GM19395 (cell line): ENCODE data around the gene SLIT3.

ENCODE experiments used
- ATAC-seq: cut with Tn5 transposase; IDR thresholded peaks from one replicate; pipeline ENCODE4 v1.9.1; 2021; ENCODE audit warnings: mild to moderate bottlenecking, moderate library complexity; ENCODE audit not compliant: unreplicated experiment

SLIT3 gene

GRCh38 chr5:168693297-168693696 lies 607.6 kb downstream of the SLIT3 start:
- no peak for ATAC-seq

GRCh38 chr5:168691891-168692290 lies 609.0 kb downstream of the SLIT3 start:
- ATAC-seq = no peak

GRCh38 chr5:168689260-168689659 lies 611.7 kb downstream of the SLIT3 start:
- no peak for ATAC-seq

GRCh38 chr5:168686837-168687236 lies 614.1 kb downstream of the SLIT3 start:
- no peak for ATAC-seq

- ATAC-seq = no peak
Measured at GRCh38 chr5:168685566-168685965, 615.4 kb downstream of the SLIT3 start.

- no peak for ATAC-seq
Measured at GRCh38 chr5:168683927-168684295, 617.0 kb downstream of the SLIT3 start.

GRCh38 chr5:168683247-168683926 lies 617.6 kb downstream of the SLIT3 start:
- no peak for ATAC-seq

- ATAC-seq = no peak
Measured at GRCh38 chr5:168681556-168682183, 619.3 kb downstream of the SLIT3 start.

GRCh38 chr5:168680395-168680794 lies 620.5 kb downstream of the SLIT3 start:
- no peak for ATAC-seq

- peak; percentile 68 for ATAC-seq
Measured at GRCh38 chr5:168679515-168679920, 621.4 kb downstream of the SLIT3 start.

- ATAC-seq = no peak
Measured at GRCh38 chr5:168676501-168676900, 624.4 kb downstream of the SLIT3 start.

- ATAC-seq = no peak
Measured at GRCh38 chr5:168675883-168676408, 625.0 kb downstream of the SLIT3 start.

- no peak for ATAC-seq
Measured at GRCh38 chr5:168674893-168675482, 626.0 kb downstream of the SLIT3 start.

GRCh38 chr5:168672888-168673287 lies 628.1 kb downstream of the SLIT3 start:
- ATAC-seq = no peak

- no peak for ATAC-seq
Measured at GRCh38 chr5:168672016-168672415, 628.9 kb downstream of the SLIT3 start.

GRCh38 chr5:168670881-168671575 lies 629.9 kb downstream of the SLIT3 start:
- ATAC-seq = no peak

- no peak for ATAC-seq
Measured at GRCh38 chr5:168669668-168670378, 631.1 kb downstream of the SLIT3 start.

GRCh38 chr5:168669156-168669555 lies 631.8 kb downstream of the SLIT3 start:
- no peak for ATAC-seq

- no peak for ATAC-seq
Measured at GRCh38 chr5:168668078-168668477, 632.9 kb downstream of the SLIT3 start.

- no peak for ATAC-seq
Measured at GRCh38 chr5:168667301-168667840, 633.6 kb downstream of the SLIT3 start.

- no peak for ATAC-seq
Measured at GRCh38 chr5:168666356-168666755, 634.6 kb downstream of the SLIT3 start.
